ENCODE data around the gene RAD51.

Gene RAD51

DNA sequence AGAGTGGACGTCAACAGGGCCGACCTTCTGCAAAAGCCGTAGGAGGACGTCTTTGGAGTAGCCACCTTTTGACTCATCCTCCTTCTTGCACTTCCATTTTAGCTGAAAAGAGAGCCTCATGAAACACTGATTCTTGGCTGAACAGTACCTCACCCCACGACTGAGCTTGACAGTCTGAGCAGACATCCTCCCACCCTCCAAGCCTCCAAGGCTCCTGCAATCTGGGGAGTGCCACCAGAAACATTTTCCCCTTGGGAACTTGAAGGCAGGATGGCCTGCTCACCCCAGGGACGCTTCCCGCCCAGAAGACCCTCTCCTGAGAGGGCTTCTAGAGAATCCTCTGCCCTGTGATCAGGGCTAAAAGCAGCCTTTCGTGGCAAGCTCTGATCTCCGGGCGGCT lies 80.0 kb downstream of the RAD51 start:
- FAIRE-seq: no peak
- DNase-seq (ENCODE audit: extremely low spot score, insufficient read length, low read depth): no peak

DNA sequence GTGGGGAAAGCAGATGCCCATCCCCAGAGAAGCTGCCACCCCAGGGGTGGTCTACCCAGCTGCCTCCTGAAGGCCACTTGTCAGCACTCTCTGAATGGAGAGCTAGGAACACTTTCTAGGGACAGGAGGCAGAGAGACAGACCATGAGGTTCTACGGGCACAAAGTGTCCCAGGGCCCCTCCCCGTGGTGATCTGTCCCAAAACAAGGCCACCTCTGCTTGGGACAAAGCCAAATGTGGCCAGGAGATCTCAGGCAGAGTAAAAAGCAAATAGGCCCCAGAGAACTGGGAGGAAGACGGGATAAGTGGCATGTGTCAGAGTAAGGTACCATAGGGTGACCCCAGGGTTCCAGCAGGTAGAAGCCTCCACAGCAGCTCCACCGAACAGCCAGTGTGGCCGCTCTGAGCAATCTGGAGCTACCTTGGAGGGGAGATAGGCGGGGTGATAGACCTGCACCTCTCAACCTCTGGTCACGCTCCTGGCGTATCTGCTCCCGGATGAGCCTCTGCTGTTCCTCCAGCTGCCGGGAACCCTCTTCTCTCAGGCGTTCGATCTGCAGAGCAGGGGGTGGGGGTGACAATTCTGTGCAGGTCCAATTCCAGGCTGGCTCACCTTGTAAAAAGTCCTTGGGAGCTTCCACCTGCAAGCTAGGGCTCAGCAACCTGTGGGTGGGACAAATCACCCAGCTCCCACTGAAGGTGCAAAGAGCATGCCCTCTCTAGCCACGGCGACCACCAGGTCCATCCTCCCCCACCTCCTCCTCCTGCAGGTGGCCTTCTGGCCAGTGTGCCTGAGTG lies 81.0 kb downstream of the RAD51 start:
- no peak for DNase-seq (ENCODE audit: extremely low spot score, insufficient read length, low read depth)
- no peak for FAIRE-seq

DNA sequence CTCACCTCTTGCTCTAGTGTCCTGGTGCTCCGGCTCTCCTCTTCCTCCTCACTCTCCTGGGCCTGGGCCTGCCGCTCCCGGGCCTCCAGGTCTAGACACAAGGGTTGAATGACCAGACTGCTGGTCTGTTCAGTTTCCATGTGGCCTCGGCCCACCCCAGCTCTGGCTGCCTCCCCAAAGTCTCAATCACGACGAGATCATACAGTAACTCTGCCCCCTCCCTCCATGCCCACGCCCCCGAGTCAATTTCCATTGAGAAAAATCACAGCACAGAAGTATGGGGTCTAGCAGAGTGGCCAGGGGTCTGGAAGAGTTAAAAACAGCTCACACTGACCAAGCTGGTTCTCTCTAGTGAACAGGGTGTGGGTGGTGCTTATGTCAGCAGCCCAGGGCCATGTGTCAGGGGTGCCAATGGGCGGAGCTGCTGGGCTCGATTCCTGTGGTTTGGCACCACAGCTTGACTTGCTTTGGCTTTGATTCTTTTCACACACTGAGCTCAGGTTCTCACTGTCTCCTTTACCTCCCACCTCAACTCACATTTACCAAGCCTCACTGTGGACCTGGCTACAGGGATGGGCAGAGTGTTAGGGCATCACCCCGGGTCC lies 81.7 kb downstream of the RAD51 start:
- DNase-seq (ENCODE audit: extremely low spot score, insufficient read length, low read depth) (no peak), FAIRE-seq (no peak)

Data from GM18507 (cell line).